Pons (tissue), 1 donor: ENCODE results near the gene DNASE1L2.

ENCODE experiments used
- DNase-seq: peaks from one replicate; pipeline ENCODE4 v3.0.0-alpha.2; 2016; ENCODE audit warnings: low spot score

The DNASE1L2 gene

DNA sequence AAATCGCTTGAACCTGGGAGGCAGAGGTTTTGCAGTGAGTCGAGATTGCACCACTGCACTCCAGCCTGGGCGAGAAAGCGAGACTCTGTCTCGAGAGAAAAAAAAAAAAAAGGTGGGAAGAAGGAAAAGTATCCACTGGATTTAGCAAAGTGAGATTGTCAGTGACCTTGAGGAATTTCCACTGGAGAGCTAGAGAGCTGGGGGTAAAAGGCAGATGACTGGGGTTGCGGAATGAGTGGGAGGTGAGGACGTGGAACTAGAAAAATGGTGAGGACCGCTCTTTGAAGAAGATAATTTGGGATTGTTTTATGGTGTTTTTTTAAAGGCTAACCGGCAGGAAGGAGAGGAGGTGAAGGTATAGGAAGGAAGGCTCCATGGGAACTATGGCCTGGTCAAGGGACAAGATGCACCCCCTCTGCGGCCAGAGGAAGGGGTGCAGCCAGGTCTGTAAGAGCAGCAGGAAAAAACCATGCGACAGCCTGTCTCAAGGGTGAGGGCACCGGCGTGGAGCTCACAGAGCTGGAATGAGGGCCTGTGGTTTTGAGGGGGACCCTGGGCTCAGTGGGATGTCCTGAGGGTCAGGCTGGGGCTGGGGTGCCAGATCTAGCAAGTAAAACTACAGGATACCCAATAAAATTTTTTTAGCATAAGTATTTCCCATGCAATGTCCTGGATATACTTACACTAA, 31.7 kb upstream of the DNASE1L2 start:
- DNase-seq: no peak

DNA sequence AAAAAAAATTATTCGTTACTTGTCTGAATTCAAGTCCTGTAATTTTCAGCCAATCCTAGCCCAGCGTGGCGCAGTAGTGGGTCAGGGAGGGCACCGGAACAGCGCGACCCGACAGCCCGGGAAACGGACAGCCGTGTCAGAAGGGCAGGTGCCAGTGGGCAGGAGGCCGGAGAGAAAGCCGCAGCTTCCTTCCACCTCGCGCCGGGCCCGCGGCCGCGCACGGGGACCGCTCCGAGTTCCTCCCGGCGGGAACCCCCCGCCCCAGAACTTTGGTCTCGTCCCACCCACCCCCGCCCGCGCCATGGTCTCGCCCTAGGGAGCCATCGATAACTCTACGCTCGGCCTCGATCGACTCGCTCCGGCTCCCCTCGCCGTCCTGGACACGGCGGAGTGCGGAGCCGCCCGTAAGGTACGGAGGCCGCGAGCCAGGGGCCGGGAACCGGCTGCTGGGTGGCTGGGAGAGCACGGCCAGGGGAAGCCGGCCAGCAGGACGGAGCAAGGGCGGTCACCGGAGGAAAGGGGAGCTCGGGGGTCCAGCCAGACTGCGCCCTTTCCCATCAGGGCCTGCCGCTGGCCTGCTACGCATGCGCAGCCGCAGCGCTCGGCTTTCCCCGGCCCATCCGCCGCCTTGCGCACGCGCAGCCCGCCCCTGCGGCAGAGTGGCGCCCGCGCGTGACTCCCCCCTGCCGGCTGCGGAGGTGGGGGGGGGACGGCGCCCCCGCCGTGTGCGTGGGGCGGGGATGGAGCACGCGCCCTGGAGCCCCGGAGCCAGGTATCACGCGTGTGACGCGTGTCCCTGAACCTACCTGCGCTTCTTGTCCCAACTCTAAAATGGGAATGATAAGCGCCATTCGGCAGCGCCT, 30.9 kb upstream of the DNASE1L2 start, which contains the start of gene MLST8:
Gene MLST8 (plus strand): TSS at position 351 of the 863 bp plus-strand sequence. CDS start 632 bp downstream, outside the sequence.
- DNase-seq: peak; percentile 78

DNA sequence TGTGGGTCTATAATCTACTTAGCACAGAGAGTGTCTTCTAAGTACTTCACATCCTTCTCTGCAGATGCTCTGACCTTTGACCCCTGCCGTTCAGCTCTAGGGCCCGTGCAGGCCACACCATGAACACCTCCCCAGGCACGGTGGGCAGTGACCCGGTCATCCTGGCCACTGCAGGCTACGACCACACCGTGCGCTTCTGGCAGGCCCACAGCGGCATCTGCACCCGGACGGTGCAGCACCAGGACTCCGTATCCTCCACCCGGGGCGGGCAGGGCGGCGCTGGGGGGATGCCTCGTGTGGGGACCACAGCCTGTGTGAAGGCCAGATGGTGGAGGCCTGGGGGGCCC, 30.3 kb upstream of the DNASE1L2 start:
- no peak for DNase-seq

DNA sequence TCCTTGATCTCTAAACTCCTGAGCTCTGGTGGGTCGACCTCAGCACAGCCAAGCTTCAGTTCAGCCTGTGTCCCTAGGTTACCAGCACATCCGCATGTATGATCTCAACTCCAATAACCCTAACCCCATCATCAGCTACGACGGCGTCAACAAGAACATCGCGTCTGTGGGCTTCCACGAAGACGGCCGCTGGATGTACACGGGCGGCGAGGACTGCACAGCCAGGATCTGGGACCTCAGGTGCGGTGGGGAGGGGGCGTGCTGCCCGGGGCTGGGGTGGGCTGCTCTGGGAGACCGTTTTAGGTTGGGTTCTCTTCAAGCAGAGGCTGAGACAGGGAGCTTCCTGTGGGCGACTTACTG, 29.8 kb upstream of the DNASE1L2 start:
- no peak for DNase-seq

DNA sequence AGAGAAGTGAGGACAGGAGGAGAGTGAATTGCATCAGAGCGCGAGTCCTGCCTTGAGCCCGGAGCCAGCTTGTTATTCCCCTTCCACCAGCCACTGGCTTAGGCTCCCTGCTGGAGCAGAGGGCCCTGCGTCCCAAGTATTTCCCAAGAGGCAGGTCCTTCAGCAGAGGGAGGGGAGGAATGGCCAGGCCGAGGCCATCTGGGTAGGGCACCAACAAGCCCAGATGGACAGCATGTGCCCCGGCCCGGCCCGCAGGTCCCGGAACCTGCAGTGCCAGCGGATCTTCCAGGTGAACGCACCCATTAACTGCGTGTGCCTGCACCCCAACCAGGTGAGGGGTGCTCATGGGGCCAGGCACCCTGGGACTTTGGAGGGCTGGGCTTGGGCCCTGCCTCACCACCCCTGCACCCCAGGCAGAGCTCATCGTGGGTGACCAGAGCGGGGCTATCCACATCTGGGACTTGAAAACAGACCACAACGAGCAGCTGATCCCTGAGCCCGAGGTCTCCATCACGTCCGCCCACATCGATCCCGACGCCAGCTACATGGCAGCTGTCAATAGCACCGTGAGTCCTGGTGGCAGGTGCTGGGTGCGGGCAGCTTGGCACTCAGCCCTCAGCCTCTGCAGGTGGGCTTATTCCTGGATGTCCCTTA, 29.3 kb upstream of the DNASE1L2 start:
- DNase-seq: no peak

DNA sequence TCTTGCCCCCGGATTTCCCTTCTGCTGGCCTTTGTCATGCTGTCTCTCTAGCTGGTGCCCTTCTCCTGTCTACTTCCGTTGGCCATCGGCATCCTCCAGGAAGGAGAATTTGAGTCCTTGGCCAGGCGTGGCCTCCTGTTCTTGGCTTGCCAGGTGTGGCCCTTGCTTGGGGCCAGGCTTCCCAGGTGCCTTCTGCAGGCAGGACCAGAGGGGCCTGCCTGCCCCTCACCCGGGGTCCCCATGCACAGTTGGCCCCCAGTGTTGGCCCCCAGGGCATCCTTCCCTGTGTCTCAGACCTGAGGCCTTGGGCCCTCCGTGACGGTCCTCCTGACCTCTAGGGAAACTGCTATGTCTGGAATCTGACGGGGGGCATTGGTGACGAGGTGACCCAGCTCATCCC, 28.4 kb upstream of the DNASE1L2 start:
- DNase-seq: no peak

DNA sequence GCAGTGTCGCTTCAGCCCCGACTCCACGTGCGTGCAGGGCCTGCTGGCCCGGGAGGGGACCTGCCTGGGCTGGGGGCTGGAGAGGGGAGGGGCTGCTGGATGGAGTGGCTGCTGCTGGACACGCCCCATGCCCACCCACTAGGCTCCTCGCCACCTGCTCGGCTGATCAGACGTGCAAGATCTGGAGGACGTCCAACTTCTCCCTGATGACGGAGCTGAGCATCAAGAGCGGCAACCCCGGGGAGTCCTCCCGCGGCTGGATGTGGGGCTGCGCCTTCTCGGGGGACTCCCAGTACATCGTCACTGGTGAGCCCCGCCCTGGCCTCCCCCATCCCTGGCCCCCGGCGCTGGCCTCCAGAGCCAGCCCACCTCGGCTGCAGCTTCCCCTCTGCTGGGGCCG, 27.9 kb upstream of the DNASE1L2 start:
- DNase-seq: no peak

DNA sequence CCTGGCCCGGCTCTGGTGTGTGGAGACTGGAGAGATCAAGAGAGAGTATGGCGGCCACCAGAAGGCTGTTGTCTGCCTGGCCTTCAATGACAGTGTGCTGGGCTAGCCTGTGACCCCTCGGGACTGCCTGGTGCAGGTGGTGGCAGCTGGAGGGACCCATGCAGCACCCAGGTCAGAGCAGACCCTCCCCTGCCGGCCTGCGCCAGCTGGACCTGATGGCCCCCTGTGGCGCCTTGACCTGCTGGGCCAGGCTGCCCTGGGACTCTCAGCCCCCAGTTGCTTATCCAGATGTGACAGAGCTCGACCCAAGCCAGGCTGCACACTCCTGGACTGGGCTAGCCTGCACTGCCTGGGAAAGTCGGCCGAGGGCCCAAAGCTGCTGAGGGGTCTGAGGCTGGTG, 27.5 kb upstream of the DNASE1L2 start:
- DNase-seq: no peak

DNA sequence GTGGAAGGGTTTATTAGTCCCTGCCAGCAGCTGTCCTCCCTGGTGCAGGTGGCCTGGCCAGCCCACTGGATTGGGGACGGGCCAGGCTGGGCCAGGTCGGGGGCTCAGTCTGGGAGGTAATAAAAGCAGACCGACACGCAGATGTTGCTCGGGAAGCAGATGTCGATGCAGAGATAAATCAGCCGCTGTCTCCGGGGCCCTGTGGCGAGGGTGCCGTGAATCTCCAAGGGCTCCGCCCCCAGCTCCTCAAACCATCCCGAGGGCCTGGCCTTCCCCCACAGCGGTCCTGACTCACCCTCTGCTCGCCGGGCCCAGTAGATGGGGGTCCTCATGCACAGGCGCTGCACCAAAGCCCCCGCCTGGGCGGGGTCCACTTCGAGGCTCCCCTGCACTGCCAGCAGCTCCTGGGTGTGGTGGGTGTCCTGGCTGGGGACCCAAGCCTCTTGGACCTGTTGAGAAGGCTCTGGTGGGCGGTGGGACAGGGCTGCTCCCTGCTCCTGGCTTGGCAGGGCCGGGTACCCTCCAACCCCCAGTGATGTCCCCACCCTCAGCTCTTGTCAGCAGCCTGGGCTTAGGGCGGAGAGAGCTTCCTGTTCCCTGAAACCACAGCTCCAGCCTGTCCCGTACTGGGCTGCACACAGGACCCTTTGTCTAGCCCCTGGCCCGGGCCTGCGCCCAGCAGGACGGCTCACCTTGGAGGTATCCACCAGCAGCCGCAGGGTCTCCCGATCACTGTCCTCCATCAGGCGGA, 26.8 kb upstream of the DNASE1L2 start:
- DNase-seq: no peak

DNA sequence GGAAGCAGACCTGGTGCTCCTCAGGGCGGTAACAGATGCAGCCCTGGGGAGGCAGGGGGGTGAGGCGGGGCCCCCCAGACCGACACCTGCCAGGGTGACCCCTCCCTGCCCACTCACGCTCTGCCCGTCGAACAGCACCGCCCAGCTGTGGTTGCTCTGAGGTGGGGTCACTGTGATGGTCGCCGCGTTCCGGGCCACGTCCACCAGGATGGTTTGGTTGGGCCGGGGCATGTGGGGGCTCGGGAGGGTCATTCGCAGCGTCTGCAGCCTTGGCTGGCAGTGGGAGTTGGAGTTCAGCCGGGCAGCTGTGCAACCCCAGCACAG, 26.3 kb upstream of the DNASE1L2 start:
- no peak for DNase-seq

DNA sequence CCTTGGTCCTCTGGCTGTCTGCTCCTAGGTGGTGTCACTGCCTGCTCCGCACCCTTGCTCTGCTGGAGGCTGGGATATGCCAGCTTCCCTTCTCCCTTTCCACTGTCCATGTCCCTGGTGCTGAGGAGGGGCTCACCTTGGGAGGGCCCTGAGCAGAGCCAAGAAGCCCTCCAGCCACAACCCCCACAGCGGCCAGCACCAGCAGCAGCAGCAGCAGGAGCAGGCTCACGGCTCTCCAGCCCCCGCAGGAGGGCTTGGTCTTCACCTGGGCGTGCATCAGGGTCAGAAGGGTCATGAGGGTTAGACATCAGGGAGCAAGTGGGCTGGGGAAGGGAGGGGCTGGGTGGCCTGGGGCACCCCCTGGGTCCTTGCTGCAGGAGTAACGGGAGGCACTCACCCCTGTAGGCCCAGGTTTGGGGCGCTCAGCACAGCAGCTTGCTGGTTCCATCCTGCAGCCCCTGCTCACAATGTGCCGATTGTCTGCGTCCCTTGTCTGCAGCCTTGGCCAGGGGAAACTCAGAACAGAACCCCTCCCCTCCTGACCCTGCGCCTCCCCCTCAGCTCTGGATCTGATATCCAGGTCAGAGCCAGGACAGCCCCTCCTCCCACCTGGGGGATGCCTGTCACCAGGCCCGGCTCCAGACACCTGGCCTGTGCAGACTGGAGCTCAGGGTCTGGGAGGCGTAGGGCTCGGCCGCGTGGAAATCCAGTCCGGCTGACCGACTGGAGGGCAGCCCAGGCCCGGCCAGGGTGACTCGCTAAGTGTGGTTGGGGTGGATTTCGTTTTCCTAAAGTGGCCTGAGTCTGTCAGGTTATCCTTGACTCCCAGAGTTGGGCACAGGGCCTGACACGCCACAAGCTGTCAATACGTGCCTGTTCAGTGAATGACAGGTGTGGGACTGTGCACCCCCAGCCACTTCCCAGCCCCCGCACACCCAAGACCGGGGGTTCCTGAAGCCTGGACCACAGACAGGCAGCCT, 25.6 kb upstream of the DNASE1L2 start, which contains the start of gene BRICD5:
Gene BRICD5 (minus strand): TSS at position 478 of the 980 bp plus-strand sequence. CDS start 30 bp downstream, at position 448.
- no peak for DNase-seq

DNA sequence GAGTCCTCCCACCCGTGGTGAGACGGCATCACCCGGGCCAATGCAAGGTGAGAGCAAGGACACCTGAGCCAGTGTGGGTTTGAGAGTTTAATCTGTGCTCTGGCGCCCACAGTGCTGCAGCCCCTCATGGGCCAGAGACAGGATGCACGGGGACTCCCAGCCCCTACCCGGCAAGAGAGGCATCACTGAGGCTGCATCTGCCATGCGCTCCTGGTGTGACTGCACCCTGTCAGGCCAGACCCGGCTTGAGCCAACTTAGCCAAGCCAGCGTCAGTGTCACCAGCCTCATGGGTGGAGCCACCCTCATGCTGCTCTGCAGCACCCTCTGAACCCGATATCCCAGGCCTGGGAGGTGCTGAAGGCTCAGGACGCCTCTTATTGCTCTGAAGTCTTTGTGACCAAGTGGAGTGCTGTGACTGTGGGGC, 24.3 kb upstream of the DNASE1L2 start:
- DNase-seq: no peak

DNA sequence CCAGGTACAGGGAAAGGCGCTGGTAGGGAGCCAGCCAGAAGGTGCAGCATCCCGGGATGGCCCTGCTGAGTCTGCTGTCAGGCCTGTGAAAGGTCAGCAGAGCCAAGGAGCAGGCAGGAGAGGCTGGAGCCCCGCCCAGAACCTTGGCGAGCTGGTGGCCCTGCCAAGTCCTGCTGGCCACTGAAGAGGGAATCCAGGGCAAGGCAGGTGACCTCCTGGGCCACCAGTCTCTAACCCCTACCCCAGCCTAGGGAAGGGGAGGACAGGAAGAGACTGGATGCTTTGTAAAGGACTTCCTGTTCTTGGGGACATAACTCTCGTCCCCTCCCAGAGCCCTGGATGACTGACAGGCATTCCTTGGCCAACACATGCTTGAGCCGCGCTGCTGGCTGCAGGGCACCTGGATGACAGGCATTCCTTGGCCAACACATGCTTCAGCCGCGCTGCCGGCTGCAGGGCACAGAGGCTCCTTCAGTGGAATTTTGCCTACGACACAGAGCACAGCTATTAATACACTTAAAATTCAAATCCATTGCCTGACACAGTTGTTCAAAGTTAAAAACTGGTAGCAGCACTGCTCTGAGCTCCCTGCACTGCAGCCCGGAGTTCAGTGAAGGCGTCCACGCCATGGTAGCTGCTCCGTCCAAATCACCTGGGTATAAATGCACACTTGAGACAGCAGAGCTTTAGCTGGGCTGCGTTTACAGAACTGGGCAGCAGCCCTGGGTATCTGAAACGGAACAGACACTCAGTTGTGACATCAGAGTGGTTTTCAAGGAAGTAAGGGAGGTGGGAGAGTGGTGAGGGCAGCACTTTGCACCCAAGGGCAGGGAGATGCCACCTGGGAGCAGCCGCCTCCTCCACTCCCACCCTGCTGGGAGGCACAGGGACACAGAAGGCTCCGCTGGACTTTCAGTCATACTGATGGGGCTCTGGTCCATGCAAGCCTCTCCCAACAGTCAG, 23.6 kb upstream of the DNASE1L2 start:
- DNase-seq: no peak

DNA sequence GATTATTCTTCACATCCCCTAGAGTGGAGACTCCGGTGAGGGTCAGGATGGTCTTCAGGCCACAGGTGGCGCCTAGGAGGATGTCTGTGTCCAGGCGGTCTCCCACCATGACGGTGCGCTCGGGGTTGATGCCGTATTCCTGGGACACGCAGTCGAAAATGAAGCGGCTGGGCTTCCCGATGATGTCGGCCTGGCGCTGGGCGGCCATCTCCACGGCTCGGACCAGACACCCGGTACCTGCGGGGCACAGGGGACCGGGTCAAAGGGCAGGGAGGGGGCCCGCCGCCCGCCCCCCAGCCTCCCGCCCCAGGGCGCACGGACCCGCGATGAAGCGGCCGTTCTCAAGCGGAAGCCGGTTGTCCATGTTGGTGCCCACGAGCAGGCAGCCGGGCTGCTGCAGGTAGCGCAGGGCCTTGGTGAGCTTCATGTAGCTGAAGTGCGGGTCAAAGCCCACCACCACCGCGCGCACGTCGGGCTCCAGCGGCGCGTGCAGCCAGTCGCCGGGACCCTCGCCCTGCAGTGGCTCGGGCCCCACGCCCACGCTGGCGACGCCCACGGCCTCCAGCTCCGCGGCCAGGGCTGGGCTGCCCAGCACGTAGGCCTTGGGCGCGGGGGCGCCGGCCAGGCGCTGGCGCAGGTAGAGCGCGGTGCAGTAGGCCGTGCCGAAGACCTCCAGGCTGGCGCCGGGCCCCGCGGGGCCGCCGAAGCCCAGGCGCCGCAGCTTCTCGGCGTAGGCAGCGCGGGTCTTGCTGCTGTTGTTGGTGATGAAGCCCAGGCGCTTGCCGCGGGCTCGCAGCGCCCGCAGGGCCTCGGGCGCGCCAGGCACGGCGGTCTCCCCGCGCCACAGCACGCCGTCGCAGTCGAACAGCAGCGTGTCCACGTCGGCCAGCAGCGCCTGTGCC, 22.2 kb upstream of the DNASE1L2 start:
- DNase-seq: no peak

DNA sequence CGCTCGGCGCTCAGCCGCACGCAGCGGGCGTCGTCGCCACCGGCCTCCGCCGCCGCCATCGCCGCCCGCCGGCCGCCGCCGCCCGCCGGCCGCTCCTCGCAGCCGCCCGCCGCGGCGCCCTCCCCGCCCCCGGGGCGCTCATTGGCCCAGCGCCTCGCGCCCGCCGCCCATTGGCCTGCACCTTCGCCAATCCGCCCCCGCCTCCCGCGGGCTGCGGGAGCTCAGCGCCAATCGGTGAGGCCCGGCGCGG, 21.6 kb upstream of the DNASE1L2 start, which contains the start of gene PGP:
Gene PGP (minus strand): TSS at position 122 of the 250 bp plus-strand sequence. CDS start 63 bp downstream, at position 59.
- no peak for DNase-seq

DNA sequence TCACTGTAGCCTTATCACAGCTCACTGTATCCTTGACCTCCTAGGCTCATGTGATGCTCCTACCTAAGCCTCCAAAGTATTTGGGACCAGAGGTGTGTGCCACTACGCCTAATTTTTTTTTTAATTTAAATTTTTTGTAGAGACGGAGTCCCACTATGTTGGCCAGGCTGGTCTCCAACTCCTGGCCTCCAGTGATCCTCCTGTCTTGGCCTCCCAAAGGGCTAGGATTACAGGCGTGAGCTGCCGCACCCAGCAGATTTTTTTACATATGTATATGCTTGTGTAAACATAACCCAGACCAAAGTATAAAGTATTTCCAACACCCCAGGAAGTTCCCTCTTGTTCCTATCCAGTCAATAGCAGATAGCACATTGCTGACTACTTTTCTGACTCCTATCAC, 19.9 kb upstream of the DNASE1L2 start:
- DNase-seq: no peak

DNA sequence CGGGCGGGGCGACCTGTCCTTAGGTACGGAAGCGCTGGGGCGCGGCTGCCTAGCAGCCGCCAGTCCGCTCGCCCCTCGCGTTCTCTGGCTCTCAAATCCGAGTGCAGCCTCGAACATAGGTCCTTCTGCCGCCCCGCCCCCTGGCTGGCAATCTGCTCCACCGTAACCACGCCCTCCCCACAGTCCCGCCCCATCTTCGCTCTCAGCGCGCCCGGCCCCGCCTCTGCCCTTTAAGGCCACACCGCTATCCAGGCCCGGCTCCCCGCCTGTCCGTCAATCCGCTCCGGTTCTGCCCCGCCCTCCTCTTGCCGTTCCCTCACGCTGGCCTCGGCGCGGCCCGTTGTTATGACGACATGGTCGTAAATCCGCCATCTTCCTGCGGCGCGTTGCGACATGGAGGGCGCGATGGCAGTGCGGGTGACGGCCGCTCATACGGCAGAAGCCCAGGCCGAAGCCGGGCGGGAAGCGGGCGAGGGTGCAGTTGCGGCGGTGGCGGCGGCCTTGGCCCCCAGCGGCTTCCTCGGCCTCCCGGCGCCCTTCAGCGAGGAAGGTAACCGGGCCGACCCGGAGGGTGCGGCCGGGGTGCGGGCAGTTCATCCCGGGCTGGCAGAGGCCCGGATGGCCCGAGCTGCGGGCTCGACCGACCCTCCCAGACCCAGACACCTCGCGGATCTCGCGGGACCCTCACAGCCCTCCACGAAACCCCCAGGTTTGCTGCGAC, 12.9 kb upstream of the DNASE1L2 start, which contains the start of gene E4F1:
Gene E4F1 (plus strand): TSS at position 371 of the 721 bp plus-strand sequence. CDS start 23 bp downstream, at position 394.
- DNase-seq: peak; percentile 97

DNA sequence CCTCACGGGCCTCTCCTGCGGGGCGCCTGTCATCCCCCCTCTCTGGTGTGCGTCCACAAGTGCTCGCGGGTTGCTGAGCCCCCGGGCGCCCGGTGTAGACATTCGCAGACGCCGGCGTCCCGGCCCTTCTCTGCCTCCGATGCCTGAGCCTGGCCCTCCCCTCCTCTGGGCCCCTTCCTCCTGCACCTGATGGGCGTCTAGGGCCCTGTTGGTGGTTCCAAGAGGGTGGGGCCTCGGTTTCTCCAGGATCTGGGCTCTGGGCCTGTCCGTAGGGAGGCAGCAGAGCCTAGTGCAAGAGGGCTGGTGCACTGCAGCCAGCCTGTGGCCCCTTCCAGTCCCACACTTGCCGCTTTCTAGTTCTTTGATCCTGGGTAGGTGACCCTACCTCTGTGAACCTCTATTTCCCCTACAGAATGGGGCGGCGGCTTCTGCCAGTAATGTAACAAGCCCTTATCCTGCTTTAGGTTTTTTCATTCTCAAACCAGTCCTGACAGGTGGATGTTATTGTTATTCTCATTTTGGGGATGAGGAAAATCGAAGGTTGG, 12.2 kb upstream of the DNASE1L2 start:
- no peak for DNase-seq
